Measurements from ENCODE around the gene LRRC1. TPM values are rescaled to one million over a fixed set of nuclear protein-coding genes. Genes with fewer than 3 reads are reported as not detected.

LRRC1 gene
- total and polyA plus RNA-seq, 10 donors: 1.8 to 6.3 (median 3.7) TPM

- no peaks in the 10 kb centered on the region for H3K36me3 ChIP-seq
- no peak overlapping the region for H3K4me3 ChIP-seq
- no peak for DNase-seq
- intact Hi-C loops (cut with DNase I; ENCODE audit: low total_unique reads): no loop called here
- H3K9me3 ChIP-seq: no peaks in the 10 kb centered on the region
- no peaks in the 10 kb centered on the region for H3K4me1 ChIP-seq
- TF ChIP-seq POLR2AphosphoS5 (IDR thresholded peaks at IDR 0.05) (no peak), POLR2A (IDR thresholded peaks at IDR 0.05) (no peak)
- TF ChIP-seq, protein P1, sequence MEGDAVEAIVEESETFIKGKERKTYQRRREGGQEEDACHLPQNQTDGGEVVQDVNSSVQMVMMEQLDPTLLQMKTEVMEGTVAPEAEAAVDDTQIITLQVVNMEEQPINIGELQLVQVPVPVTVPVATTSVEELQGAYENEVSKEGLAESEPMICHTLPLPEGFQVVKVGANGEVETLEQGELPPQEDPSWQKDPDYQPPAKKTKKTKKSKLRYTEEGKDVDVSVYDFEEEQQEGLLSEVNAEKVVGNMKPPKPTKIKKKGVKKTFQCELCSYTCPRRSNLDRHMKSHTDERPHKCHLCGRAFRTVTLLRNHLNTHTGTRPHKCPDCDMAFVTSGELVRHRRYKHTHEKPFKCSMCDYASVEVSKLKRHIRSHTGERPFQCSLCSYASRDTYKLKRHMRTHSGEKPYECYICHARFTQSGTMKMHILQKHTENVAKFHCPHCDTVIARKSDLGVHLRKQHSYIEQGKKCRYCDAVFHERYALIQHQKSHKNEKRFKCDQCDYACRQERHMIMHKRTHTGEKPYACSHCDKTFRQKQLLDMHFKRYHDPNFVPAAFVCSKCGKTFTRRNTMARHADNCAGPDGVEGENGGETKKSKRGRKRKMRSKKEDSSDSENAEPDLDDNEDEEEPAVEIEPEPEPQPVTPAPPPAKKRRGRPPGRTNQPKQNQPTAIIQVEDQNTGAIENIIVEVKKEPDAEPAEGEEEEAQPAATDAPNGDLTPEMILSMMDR (IDR thresholded peaks at IDR 0.05 in 8 of 11, conservative IDR thresholded peaks at IDR 0.05 in 3 of 11): no peak
- H3K27ac ChIP-seq: no peak overlapping the region
- WGBS, 5 donors: 69 to 96% (median 78%) methylated on average over 2 of the region's 2 CpGs
- no peaks in the 10 kb centered on the region for H3K27me3 ChIP-seq (replicated peaks in 1 of 7)
These were observed 137.7 kb downstream of the LRRC1 start for GRCh38 chr6:53932516-53932915.

- H3K4me3 ChIP-seq: no peak overlapping the region
- no peak for DNase-seq
- intact Hi-C loops (cut with DNase I; ENCODE audit: low total_unique reads): no loop called here
- H3K9me3 ChIP-seq: no peaks in the 10 kb centered on the region
- TF ChIP-seq POLR2A (IDR thresholded peaks at IDR 0.05) (no peak), POLR2AphosphoS5 (IDR thresholded peaks at IDR 0.05) (no peak)
- TF ChIP-seq, protein P1 (IDR thresholded peaks at IDR 0.05 in 8 of 11, conservative IDR thresholded peaks at IDR 0.05 in 3 of 11): no peak
- no peaks in the 10 kb centered on the region for H3K27me3 ChIP-seq (replicated peaks in 1 of 7)
- H3K4me1 ChIP-seq: no peaks in the 10 kb centered on the region
- no peak overlapping the region for H3K27ac ChIP-seq
- 90 to 97% (median 91%) methylated on average over 6 of the region's 6 CpGs for WGBS, 5 donors
- H3K36me3 ChIP-seq: no peaks in the 10 kb centered on the region
These were observed 139.2 kb downstream of the LRRC1 start for GRCh38 chr6:53934023-53934422.

- 37 to 52% (median 50%) methylated on average over 4 of the region's 4 CpGs for WGBS, 5 donors
- Histone ChIP-seq H3K36me3 (no peaks in the 10 kb centered on the region), H3K4me1 (no peaks in the 10 kb centered on the region), H3K27me3 (replicated peaks in 1 of 7) (no peaks in the 10 kb centered on the region), H3K9me3 (no peaks in the 10 kb centered on the region), H3K27ac (no peak overlapping the region), H3K4me3 (no peak overlapping the region)
- no peak for DNase-seq
- intact Hi-C loops (cut with DNase I; ENCODE audit: low total_unique reads): no loop called here
- TF ChIP-seq, protein P1 (IDR thresholded peaks at IDR 0.05 in 8 of 11, conservative IDR thresholded peaks at IDR 0.05 in 3 of 11): no peak
- TF ChIP-seq POLR2AphosphoS5 (IDR thresholded peaks at IDR 0.05) (no peak), POLR2A (IDR thresholded peaks at IDR 0.05) (no peak)
These were observed 142.7 kb downstream of the LRRC1 start for GRCh38 chr6:53937461-53937860.

- WGBS, 5 donors: 14 to 28% (median 20%) methylated on average over 1 of the region's 1 CpG
- Histone ChIP-seq H3K27ac (no peak overlapping the region), H3K36me3 (no peaks in the 10 kb centered on the region), H3K4me3 (no peak overlapping the region), H3K27me3 (replicated peaks in 1 of 7) (no peaks in the 10 kb centered on the region), H3K9me3 (no peaks in the 10 kb centered on the region), H3K4me1 (no peaks in the 10 kb centered on the region)
- intact Hi-C loops (cut with DNase I; ENCODE audit: low total_unique reads): no loop called here
- DNase-seq: no peak
- TF ChIP-seq POLR2A (IDR thresholded peaks at IDR 0.05) (no peak), POLR2AphosphoS5 (IDR thresholded peaks at IDR 0.05) (no peak)
- TF ChIP-seq, protein P1 (IDR thresholded peaks at IDR 0.05 in 8 of 11, conservative IDR thresholded peaks at IDR 0.05 in 3 of 11): no peak
These were observed 144.0 kb downstream of the LRRC1 start for GRCh38 chr6:53938810-53939209.

All from spleen (tissue), 11 donors.